Measurements from ENCODE around the gene CDX1. TPM values are rescaled to one million over a fixed set of nuclear protein-coding genes. Genes with fewer than 3 reads are reported as not detected.

CDX1 gene
- total RNA-seq, 2 donors from 2014 or later = not detected

- no peaks in the 10 kb centered on the region for H3K27me3 ChIP-seq (ENCODE audit: control insufficient read depth, insufficient read depth, low read length, poor library complexity, severe bottlenecking)
- H3K27ac ChIP-seq (ENCODE audit: low read depth, low read length) = no peak overlapping the region
- no peaks in the 10 kb centered on the region for H3K9me3 ChIP-seq (ENCODE audit: control insufficient read depth, low read length)
- 93 to 100% methylated on average over 2 to 3 of the region's 3 CpGs for WGBS, 2 experiments (ENCODE audit: insufficient coverage in 1 of 2, insufficient read length in 1 of 2)
- no peak overlapping the region for H3K4me3 ChIP-seq (ENCODE audit: low read length)
- H3K27me3 Mint-ChIP-seq (ENCODE audit: insufficient read depth) = peaks cover 30% of the 10 kb centered on the region
- TF ChIP-seq, protein P1, sequence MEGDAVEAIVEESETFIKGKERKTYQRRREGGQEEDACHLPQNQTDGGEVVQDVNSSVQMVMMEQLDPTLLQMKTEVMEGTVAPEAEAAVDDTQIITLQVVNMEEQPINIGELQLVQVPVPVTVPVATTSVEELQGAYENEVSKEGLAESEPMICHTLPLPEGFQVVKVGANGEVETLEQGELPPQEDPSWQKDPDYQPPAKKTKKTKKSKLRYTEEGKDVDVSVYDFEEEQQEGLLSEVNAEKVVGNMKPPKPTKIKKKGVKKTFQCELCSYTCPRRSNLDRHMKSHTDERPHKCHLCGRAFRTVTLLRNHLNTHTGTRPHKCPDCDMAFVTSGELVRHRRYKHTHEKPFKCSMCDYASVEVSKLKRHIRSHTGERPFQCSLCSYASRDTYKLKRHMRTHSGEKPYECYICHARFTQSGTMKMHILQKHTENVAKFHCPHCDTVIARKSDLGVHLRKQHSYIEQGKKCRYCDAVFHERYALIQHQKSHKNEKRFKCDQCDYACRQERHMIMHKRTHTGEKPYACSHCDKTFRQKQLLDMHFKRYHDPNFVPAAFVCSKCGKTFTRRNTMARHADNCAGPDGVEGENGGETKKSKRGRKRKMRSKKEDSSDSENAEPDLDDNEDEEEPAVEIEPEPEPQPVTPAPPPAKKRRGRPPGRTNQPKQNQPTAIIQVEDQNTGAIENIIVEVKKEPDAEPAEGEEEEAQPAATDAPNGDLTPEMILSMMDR (conservative IDR thresholded peaks at IDR 0.05) = no peak
- H3K4me1 Mint-ChIP-seq = peaks cover 33% of the 10 kb centered on the region
- H3K36me3 Mint-ChIP-seq (ENCODE audit: low read depth) = no peaks in the 10 kb centered on the region
- H3K27ac Mint-ChIP-seq = no peak overlapping the region
- no peak for DNase-seq
- no peak overlapping the region for H3K4me3 Mint-ChIP-seq
- H3K9ac ChIP-seq (ENCODE audit: extremely low read depth, low read length, poor library complexity, severe bottlenecking) = no peak overlapping the region
- no peaks in the 10 kb centered on the region for H3K36me3 ChIP-seq (ENCODE audit: control insufficient read depth, insufficient read depth, low read length)
- no peaks in the 10 kb centered on the region for H3K9me3 Mint-ChIP-seq
- H3K4me1 ChIP-seq (ENCODE audit: control insufficient read depth, insufficient read depth, low read length) = peaks cover 5% of the 10 kb centered on the region
These were observed 9.4 kb upstream of the CDX1 start for GRCh38 chr5:150157168-150157567.

DNA sequence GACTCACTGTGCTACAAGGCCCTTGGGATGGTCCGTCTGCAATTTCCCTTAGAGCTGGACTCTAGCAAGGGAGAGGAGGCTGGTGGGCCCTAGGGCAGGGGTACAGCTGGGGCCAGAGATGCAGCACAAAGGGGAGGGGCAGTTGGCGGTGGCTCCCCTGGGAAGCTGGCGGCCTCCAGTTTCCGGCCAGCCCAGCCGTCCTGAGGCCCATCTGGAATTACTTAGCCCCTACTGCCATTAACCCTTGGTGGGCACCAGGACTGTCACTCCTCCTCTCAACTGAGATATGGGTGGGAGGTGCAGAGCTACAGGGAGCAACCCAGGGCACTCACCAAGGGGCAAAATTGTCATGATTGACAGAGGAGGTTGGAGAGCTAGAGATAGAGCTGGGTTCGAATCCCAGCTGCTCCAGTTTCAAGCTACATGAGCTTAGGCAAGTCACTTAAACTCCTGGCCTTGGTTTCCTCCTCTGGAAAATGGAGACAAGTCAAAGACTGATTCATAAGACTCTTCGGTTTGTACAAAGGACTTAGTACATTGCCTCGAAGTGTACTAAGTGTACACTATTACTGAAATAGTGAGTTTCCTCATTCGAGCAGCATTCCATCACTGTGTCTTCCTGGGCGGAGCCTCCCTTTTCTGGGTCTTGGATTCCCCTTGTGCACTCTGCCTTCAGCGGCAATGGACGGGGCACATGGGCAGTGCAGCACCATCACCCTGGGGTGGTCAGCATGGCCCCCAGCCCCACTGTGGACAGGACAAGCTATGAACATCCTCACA is 8.2 kb upstream of the CDX1 start:
- DNase-seq = no peak
- no peak overlapping the region for H3K27ac ChIP-seq (ENCODE audit: low read depth, low read length)
- WGBS, 2 experiments (ENCODE audit: insufficient coverage in 1 of 2, insufficient read length in 1 of 2) = 89 to 91% methylated on average over 6 to 12 of the region's 12 CpGs
- Mint-ChIP-seq H3K27me3 (ENCODE audit: insufficient read depth) (peaks cover 30% of the 10 kb centered on the region), H3K4me1 (peaks cover 30% of the 10 kb centered on the region), H3K27ac (no peak overlapping the region), H3K4me3 (no peak overlapping the region), H3K9me3 (no peaks in the 10 kb centered on the region), H3K36me3 (ENCODE audit: low read depth) (no peaks in the 10 kb centered on the region)
- no peaks in the 10 kb centered on the region for H3K27me3 ChIP-seq (ENCODE audit: control insufficient read depth, insufficient read depth, low read length, poor library complexity, severe bottlenecking)
- H3K9ac ChIP-seq (ENCODE audit: extremely low read depth, low read length, poor library complexity, severe bottlenecking) = no peak overlapping the region
- peaks cover 5% of the 10 kb centered on the region for H3K4me1 ChIP-seq (ENCODE audit: control insufficient read depth, insufficient read depth, low read length)
- H3K36me3 ChIP-seq (ENCODE audit: control insufficient read depth, insufficient read depth, low read length) = no peaks in the 10 kb centered on the region
- no peak overlapping the region for H3K4me3 ChIP-seq (ENCODE audit: low read length)
- no peaks in the 10 kb centered on the region for H3K9me3 ChIP-seq (ENCODE audit: control insufficient read depth, low read length)
- TF ChIP-seq, protein P1 (conservative IDR thresholded peaks at IDR 0.05) = no peak

- H3K4me1 ChIP-seq (ENCODE audit: control insufficient read depth, insufficient read depth, low read length) = peaks cover 3% of the 10 kb centered on the region
- Mint-ChIP-seq H3K4me1 (peaks cover 29% of the 10 kb centered on the region), H3K27me3 (ENCODE audit: insufficient read depth) (peaks cover 34% of the 10 kb centered on the region), H3K9me3 (no peaks in the 10 kb centered on the region), H3K27ac (no peak overlapping the region), H3K36me3 (ENCODE audit: low read depth) (no peaks in the 10 kb centered on the region), H3K4me3 (no peak overlapping the region)
- H3K9ac ChIP-seq (ENCODE audit: extremely low read depth, low read length, poor library complexity, severe bottlenecking) = no peak overlapping the region
- H3K9me3 ChIP-seq (ENCODE audit: control insufficient read depth, low read length) = no peaks in the 10 kb centered on the region
- TF ChIP-seq, protein P1 (conservative IDR thresholded peaks at IDR 0.05) = no peak
- no peak overlapping the region for H3K27ac ChIP-seq (ENCODE audit: low read depth, low read length)
- no peaks in the 10 kb centered on the region for H3K27me3 ChIP-seq (ENCODE audit: control insufficient read depth, insufficient read depth, low read length, poor library complexity, severe bottlenecking)
- H3K36me3 ChIP-seq (ENCODE audit: control insufficient read depth, insufficient read depth, low read length) = no peaks in the 10 kb centered on the region
- no peak overlapping the region for H3K4me3 ChIP-seq (ENCODE audit: low read length)
- DNase-seq = no peak
- WGBS, 2 experiments (ENCODE audit: insufficient coverage in 1 of 2, insufficient read length in 1 of 2) = 95 to 98% methylated on average over 6 of the region's 6 CpGs
These were observed 7.5 kb upstream of the CDX1 start for GRCh38 chr5:150159031-150159430.
